HepG2 (cell line): ENCODE data around the gene ITGB6. TPM values are rescaled to one million over a fixed set of nuclear protein-coding genes. Genes with fewer than 3 reads are reported as not detected.

ENCODE experiments used
- ARID5B ChIP-seq: IDR thresholded peaks from 2 replicates; pipeline ENCODE4 v1.4.0; 2020; ENCODE audit warnings: mild to moderate bottlenecking, missing genetic modification reagents
- BCL6 ChIP-seq: IDR thresholded peaks from 2 replicates; pipeline ENCODE4 v1.6.1; 2016; ENCODE audit warnings: missing genetic modification reagents, missing compliant biosample characterization
- DRAP1 ChIP-seq: IDR thresholded peaks from 2 replicates; pipeline ENCODE4 v1.6.1; 2016; ENCODE audit warnings: missing genetic modification reagents, missing compliant biosample characterization
- ELF3 ChIP-seq: IDR thresholded peaks from 2 replicates; pipeline ENCODE4 v1.6.1; 2016; ENCODE audit warnings: missing genetic modification reagents, missing compliant biosample characterization
- ETV5 ChIP-seq: IDR thresholded peaks from 2 replicates; pipeline ENCODE4 v1.6.1; 2018; ENCODE audit warnings: missing biosample characterization, missing genetic modification reagents, inconsistent platforms, borderline replicate concordance
- FOSL2 ChIP-seq: sonication (generic); formaldehyde crosslinking; IDR thresholded peaks from 2 replicates; pipeline ENCODE4 v1.4.0; 2020; ENCODE audit warnings: missing genetic modification reagents
- GABPB1 ChIP-seq: IDR thresholded peaks from 2 replicates; pipeline ENCODE4 v1.6.1; 2016; ENCODE audit warnings: mild to moderate bottlenecking, missing genetic modification reagents, moderate library complexity, missing compliant biosample characterization
- HMG20A ChIP-seq: IDR thresholded peaks from 2 replicates; pipeline ENCODE4 v1.6.1; 2016; ENCODE audit warnings: borderline replicate concordance
- HOXA7 ChIP-seq: sonication (generic); formaldehyde crosslinking; IDR thresholded peaks from 2 replicates; pipeline ENCODE4 v1.8.1; 2022; ENCODE audit warnings: mild to moderate bottlenecking, missing genetic modification reagents, moderate library complexity
- NR2F1 ChIP-seq, 2 experiments: fragments of 450-650 bp in 1 of 2; formaldehyde crosslinking in 1 of 2; IDR thresholded peaks; 2 replicates each; pipeline versions ENCODE4 v1.5.0 to v1.6.1; 2016 to 2020; ENCODE audit warnings: mild to moderate bottlenecking in 1 of 2, missing compliant biosample characterization in 1 of 2, missing genetic modification reagents in 1 of 2, moderate library complexity in 1 of 2
- POLR2G ChIP-seq: fragments of 200-400 bp; formaldehyde crosslinking; IDR thresholded peaks from 2 replicates; pipeline ENCODE4 v1.6.1; 2018; ENCODE audit warnings: mild to moderate bottlenecking, low read depth, low read length, moderate library complexity
- PPARG ChIP-seq: conservative IDR thresholded peaks from 2 replicates; pipeline ENCODE4 v1.6.1; 2016; ENCODE audit warnings: missing biosample characterization, missing genetic modification reagents
- RARA ChIP-seq: IDR thresholded peaks from 2 replicates; pipeline ENCODE4 v1.6.1; 2016; ENCODE audit warnings: missing genetic modification reagents, missing compliant biosample characterization
- RXRA ChIP-seq: sonication (generic); formaldehyde crosslinking; IDR thresholded peaks from 2 replicates; pipeline ENCODE4 v1.5.1; 2020; ENCODE audit warnings: missing genetic modification reagents
- SAP130 ChIP-seq: IDR thresholded peaks from 2 replicates; pipeline ENCODE4 v1.6.1; 2016; ENCODE audit warnings: low read depth
- SPEN ChIP-seq: sonication (generic); formaldehyde crosslinking; IDR thresholded peaks from 2 replicates; pipeline ENCODE4 v1.5.1; 2020; ENCODE audit warnings: low read depth, mild to moderate bottlenecking, missing genetic modification reagents
- TEAD3 ChIP-seq: optimal IDR thresholded peaks from 2 replicates; pipeline ENCODE3; 2016; ENCODE audit warnings: borderline replicate concordance
- TSC22D2 ChIP-seq: sonication (generic); formaldehyde crosslinking; IDR thresholded peaks from 2 replicates; pipeline ENCODE4 v1.5.1; 2020; ENCODE audit warnings: missing genetic modification reagents, mild to moderate bottlenecking, borderline replicate concordance
- ZNF441 ChIP-seq: sonication (generic); formaldehyde crosslinking; IDR thresholded peaks from 2 replicates; pipeline ENCODE4 v1.7.0; 2021; ENCODE audit warnings: missing genetic modification reagents, borderline replicate concordance
- polyA plus RNA-seq, 8 experiments: library from polyadenylated mRNA; depleted of rRNA in 3 of 8; stranded (reverse) in 7 of 8; unstranded in 1 of 8; fragments of >200 nt; fragmentation: Illumina TruSeq in 4 of 8; extraction: Trizol in 4 of 8; gene quantifications; 2 replicates each; pipeline versions ENCODE4 v1.2.1 to v1.2.3, GENCODE V29; 2011 to 2016; ENCODE audit warnings: low read depth in 4 of 8, missing spikeins in 1 of 8, mixed read lengths in 1 of 8; ENCODE audit not compliant: insufficient read depth in 1 of 8
- total RNA-seq, 5 experiments: library from RNA; depleted of rRNA; stranded (reverse); fragments of >200 nt; fragmentation: Illumina TruSeq; extraction: Trizol; gene quantifications; 2 replicates each; pipeline ENCODE4 v1.2.3, GENCODE V29; 2016; ENCODE audit warnings: low read depth in 1 of 5
- TF ChIP-seq, protein P1 (sequence below): sonication (generic); formaldehyde crosslinking; IDR thresholded peaks from 2 replicates; pipeline ENCODE4 v1.8.1; 2023; ENCODE audit warnings: missing genetic modification reagents, mild to moderate bottlenecking, borderline replicate concordance
- TF ChIP-seq, protein P2 (sequence below): sonication (generic); formaldehyde crosslinking; IDR thresholded peaks from 2 replicates; pipeline ENCODE4 v1.5.1; 2020; ENCODE audit warnings: mild to moderate bottlenecking, missing genetic modification reagents, moderate library complexity

Gene ITGB6
- total and polyA plus RNA-seq, 2 of the 13 experiments (the other 11 are each of a cell fraction or from before 2014, with no cell fraction given), result not detected

GRCh38 chr2:160207804-160208654 is 8.0 kb upstream of the ITGB6 start (continued):
- TF ChIP-seq ARID5B (CRISPR knock-in tag) (peak; percentile 31; the same call in 1 of the 2 replicates), TSC22D2 (no peak), PPARG (CRISPR knock-in tag) (no peak), NR2F1 (CRISPR knock-in tag; IDR thresholded peaks at IDR 0.05) (peak in 1 of 2 experiments; percentile 41; a peak in 1 of 4 replicates), GABPB1 (CRISPR knock-in tag) (peak; percentile 51; the same call in 1 of the 2 replicates), FOSL2 (CRISPR knock-in tag) (peak; percentile 92), SAP130 (CRISPR knock-in tag) (0 out of 2 replicates have a peak, but pooled peaks have one; percentile 27), ZNF441 (no peak), HOXA7 (CRISPR knock-in tag) (no peak), RARA (0 out of 2 replicates have a peak, but pooled peaks have one; percentile 20), BCL6 (no peak), ELF3 (CRISPR knock-in tag) (peak; percentile 41; the same call in 1 of the 2 replicates), RXRA (CRISPR knock-in tag) (peak; percentile 41; the same call in 1 of the 2 replicates), ETV5 (CRISPR knock-in tag) (peak; percentile 46; the same call in 1 of the 2 replicates), HMG20A (CRISPR knock-in tag) (peak; percentile 25; the same call in 1 of the 2 replicates), POLR2G (0 out of 2 replicates have a peak, but pooled peaks have one; percentile 33), DRAP1 (CRISPR knock-in tag) (0 out of 2 replicates have a peak, but pooled peaks have one; percentile 15), SPEN (CRISPR knock-in tag) (no peak), TEAD3 (CRISPR knock-in tag) (peak; percentile 18)
- TF ChIP-seq, protein P1, sequence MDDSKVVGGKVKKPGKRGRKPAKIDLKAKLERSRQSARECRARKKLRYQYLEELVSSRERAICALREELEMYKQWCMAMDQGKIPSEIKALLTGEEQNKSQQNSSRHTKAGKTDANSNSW (CRISPR knock-in tag), result no peak
- TF ChIP-seq, protein P2, sequence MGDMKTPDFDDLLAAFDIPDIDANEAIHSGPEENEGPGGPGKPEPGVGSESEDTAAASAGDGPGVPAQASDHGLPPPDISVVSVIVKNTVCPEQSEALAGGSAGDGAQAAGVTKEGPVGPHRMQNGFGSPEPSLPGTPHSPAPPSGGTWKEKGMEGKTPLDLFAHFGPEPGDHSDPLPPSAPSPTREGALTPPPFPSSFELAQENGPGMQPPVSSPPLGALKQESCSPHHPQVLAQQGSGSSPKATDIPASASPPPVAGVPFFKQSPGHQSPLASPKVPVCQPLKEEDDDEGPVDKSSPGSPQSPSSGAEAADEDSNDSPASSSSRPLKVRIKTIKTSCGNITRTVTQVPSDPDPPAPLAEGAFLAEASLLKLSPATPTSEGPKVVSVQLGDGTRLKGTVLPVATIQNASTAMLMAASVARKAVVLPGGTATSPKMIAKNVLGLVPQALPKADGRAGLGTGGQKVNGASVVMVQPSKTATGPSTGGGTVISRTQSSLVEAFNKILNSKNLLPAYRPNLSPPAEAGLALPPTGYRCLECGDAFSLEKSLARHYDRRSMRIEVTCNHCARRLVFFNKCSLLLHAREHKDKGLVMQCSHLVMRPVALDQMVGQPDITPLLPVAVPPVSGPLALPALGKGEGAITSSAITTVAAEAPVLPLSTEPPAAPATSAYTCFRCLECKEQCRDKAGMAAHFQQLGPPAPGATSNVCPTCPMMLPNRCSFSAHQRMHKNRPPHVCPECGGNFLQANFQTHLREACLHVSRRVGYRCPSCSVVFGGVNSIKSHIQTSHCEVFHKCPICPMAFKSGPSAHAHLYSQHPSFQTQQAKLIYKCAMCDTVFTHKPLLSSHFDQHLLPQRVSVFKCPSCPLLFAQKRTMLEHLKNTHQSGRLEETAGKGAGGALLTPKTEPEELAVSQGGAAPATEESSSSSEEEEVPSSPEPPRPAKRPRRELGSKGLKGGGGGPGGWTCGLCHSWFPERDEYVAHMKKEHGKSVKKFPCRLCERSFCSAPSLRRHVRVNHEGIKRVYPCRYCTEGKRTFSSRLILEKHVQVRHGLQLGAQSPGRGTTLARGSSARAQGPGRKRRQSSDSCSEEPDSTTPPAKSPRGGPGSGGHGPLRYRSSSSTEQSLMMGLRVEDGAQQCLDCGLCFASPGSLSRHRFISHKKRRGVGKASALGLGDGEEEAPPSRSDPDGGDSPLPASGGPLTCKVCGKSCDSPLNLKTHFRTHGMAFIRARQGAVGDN (CRISPR knock-in tag), result peak; percentile 51
